Measurements from ENCODE around the gene FHOD1.

FHOD1 gene

DNA sequence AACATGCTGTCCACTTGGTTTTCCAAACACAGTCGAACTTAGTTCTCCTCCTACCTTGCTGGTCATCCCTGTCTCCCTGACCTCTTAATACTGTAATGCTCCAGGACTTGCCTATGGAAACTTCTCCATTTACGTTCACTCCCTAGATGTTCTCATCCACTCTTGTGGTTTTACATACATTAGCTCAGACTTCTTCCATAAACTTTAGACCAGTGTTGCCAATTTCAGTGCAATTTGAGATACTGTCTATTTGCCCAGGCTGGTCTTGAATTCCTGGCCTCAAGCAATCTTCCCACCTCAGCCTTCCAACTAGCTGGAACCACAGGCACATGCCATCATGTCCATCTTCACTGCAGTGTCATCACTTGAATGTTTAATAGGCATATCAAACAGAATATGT lies 65.0 kb downstream of the FHOD1 start:
- no peak overlapping the region for H3K4me3 ChIP-seq (ENCODE audit: severe bottlenecking)
- DNase-seq (ENCODE audit: low spot score), result no peak

GRCh38 chr16:67181346-67181745 lies 65.9 kb downstream of the FHOD1 start:
- TF ChIP-seq CTCF (IDR thresholded peaks at IDR 0.05; ENCODE audit: poor library complexity, severe bottlenecking), result no peak
- Histone ChIP-seq H3K27me3 (ENCODE audit: insufficient read depth, poor library complexity, severe bottlenecking) (no peaks in the 10 kb centered on the region), H3K4me1 (ENCODE audit: insufficient read depth, poor library complexity, severe bottlenecking) (peaks cover 5% of the 10 kb centered on the region), H3K36me3 (ENCODE audit: low read depth) (no peaks in the 10 kb centered on the region), H3K9me3 (ENCODE audit: severe bottlenecking) (no peaks in the 10 kb centered on the region), H3K4me3 (ENCODE audit: severe bottlenecking) (no peak overlapping the region), H3K27ac (ENCODE audit: poor library complexity, severe bottlenecking) (peak overlapping the region; percentile 66)
- no peak for DNase-seq (ENCODE audit: low spot score)
- no peak for ATAC-seq (ENCODE audit: low read depth)

More for the DNA sequence above, 65.0 kb downstream of the FHOD1 start:
- Histone ChIP-seq H3K4me1 (ENCODE audit: insufficient read depth, poor library complexity, severe bottlenecking) (peaks cover 5% of the 10 kb centered on the region), H3K9me3 (ENCODE audit: severe bottlenecking) (no peaks in the 10 kb centered on the region), H3K27me3 (ENCODE audit: insufficient read depth, poor library complexity, severe bottlenecking) (no peaks in the 10 kb centered on the region), H3K36me3 (ENCODE audit: low read depth) (no peaks in the 10 kb centered on the region), H3K27ac (ENCODE audit: poor library complexity, severe bottlenecking) (peak overlapping the region; percentile 66)
- TF ChIP-seq CTCF (IDR thresholded peaks at IDR 0.05; ENCODE audit: poor library complexity, severe bottlenecking), result no peak
- no peak for ATAC-seq (ENCODE audit: low read depth)

DNA sequence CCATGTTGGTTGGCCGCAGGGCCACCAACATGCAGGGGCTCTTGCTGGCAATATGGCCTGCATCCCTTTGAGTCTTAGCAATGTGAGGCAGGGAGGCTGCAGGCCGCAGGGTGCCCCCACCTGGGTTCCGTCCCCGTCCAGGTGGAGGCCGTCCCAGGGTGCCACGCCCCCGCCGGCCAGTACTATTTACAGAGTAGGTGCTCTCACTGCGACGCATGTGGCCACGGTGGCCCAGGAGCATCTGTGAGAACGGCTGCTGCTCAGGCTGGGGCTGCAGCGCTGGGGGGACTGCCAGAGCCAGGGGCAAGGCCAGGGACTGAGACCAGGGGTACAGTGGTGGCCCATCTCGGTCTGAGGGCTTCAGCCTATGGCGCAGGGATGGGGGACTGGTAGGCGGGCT lies 67.1 kb downstream of the FHOD1 start:
- no peaks in the 10 kb centered on the region for H3K27me3 ChIP-seq (ENCODE audit: insufficient read depth, poor library complexity, severe bottlenecking)
- no peaks in the 10 kb centered on the region for H3K9me3 ChIP-seq (ENCODE audit: severe bottlenecking)
- H3K36me3 ChIP-seq (ENCODE audit: low read depth), result peaks cover 6% of the 10 kb centered on the region
- DNase-seq (ENCODE audit: low spot score), result no peak
- no peak for TF ChIP-seq CTCF (IDR thresholded peaks at IDR 0.05; ENCODE audit: poor library complexity, severe bottlenecking)
- no peak for ATAC-seq (ENCODE audit: low read depth)
- peaks cover 5% of the 10 kb centered on the region for H3K4me1 ChIP-seq (ENCODE audit: insufficient read depth, poor library complexity, severe bottlenecking)
- H3K4me3 ChIP-seq (ENCODE audit: severe bottlenecking), result no peak overlapping the region
- H3K27ac ChIP-seq (ENCODE audit: poor library complexity, severe bottlenecking), result no peak overlapping the region

- Histone ChIP-seq H3K9me3 (ENCODE audit: severe bottlenecking) (no peaks in the 10 kb centered on the region), H3K27me3 (ENCODE audit: insufficient read depth, poor library complexity, severe bottlenecking) (no peaks in the 10 kb centered on the region), H3K27ac (ENCODE audit: poor library complexity, severe bottlenecking) (peak overlapping the region; percentile 65), H3K4me3 (ENCODE audit: severe bottlenecking) (no peak overlapping the region), H3K4me1 (ENCODE audit: insufficient read depth, poor library complexity, severe bottlenecking) (peaks cover 8% of the 10 kb centered on the region), H3K36me3 (ENCODE audit: low read depth) (peaks cover 9% of the 10 kb centered on the region)
- peak; percentile 26 for TF ChIP-seq CTCF (IDR thresholded peaks at IDR 0.05; ENCODE audit: poor library complexity, severe bottlenecking)
- ATAC-seq (ENCODE audit: low read depth), result no peak
- no peak for DNase-seq (ENCODE audit: low spot score)
Measured at GRCh38 chr16:67179421-67180080, 67.7 kb downstream of the FHOD1 start.
